ENCODE measurements around the gene ELFN1.

ELFN1 gene

GRCh38 chr7:1719913-1720312, 49.8 kb downstream of the ELFN1 start:
- no peak for FAIRE-seq
- DNase-seq (ENCODE audit: extremely low spot score, insufficient read length, low read depth): no peak

GRCh38 chr7:1720326-1720725, 50.2 kb downstream of the ELFN1 start:
- no peak for DNase-seq (ENCODE audit: extremely low spot score, insufficient read length, low read depth)
- no peak for FAIRE-seq

- FAIRE-seq (no peak), DNase-seq (ENCODE audit: extremely low spot score, insufficient read length, low read depth) (no peak)
These were observed 51.1 kb downstream of the ELFN1 start for GRCh38 chr7:1721047-1721690.

GRCh38 chr7:1723254-1723653, 53.2 kb downstream of the ELFN1 start:
- FAIRE-seq: no peak
- no peak for DNase-seq (ENCODE audit: extremely low spot score, insufficient read length, low read depth)

- FAIRE-seq (no peak), DNase-seq (ENCODE audit: extremely low spot score, insufficient read length, low read depth) (no peak)
These were observed 54.2 kb downstream of the ELFN1 start for GRCh38 chr7:1724118-1724910.

- DNase-seq (ENCODE audit: extremely low spot score, insufficient read length, low read depth): no peak
- FAIRE-seq: no peak
These were observed 55.2 kb downstream of the ELFN1 start for GRCh38 chr7:1725199-1725690.

- DNase-seq (ENCODE audit: extremely low spot score, insufficient read length, low read depth) (no peak), FAIRE-seq (no peak)
These were observed 55.9 kb downstream of the ELFN1 start for GRCh38 chr7:1725766-1726630.

GRCh38 chr7:1727079-1727478, 57.0 kb downstream of the ELFN1 start:
- FAIRE-seq (no peak), DNase-seq (ENCODE audit: extremely low spot score, insufficient read length, low read depth) (no peak)

- DNase-seq (ENCODE audit: extremely low spot score, insufficient read length, low read depth): no peak
- no peak for FAIRE-seq
These were observed 57.9 kb downstream of the ELFN1 start for GRCh38 chr7:1727812-1728570.

GRCh38 chr7:1729183-1729582, 59.1 kb downstream of the ELFN1 start:
- FAIRE-seq: no peak

GRCh38 chr7:1729773-1730172, 59.7 kb downstream of the ELFN1 start:
- FAIRE-seq (no peak), DNase-seq (ENCODE audit: extremely low spot score, insufficient read length, low read depth) (no peak)

More at GRCh38 chr7:1729183-1729582, 59.1 kb downstream of the ELFN1 start:
- no peak for DNase-seq (ENCODE audit: extremely low spot score, insufficient read length, low read depth)

- DNase-seq (ENCODE audit: extremely low spot score, insufficient read length, low read depth) (no peak), FAIRE-seq (no peak)
These were observed 62.0 kb downstream of the ELFN1 start for GRCh38 chr7:1732072-1732471.

- FAIRE-seq: no peak
- no peak for DNase-seq (ENCODE audit: extremely low spot score, insufficient read length, low read depth)
These were observed 62.6 kb downstream of the ELFN1 start for GRCh38 chr7:1732645-1733044.

GRCh38 chr7:1733206-1733907, 63.3 kb downstream of the ELFN1 start:
- FAIRE-seq: no peak
- DNase-seq (ENCODE audit: extremely low spot score, insufficient read length, low read depth): no peak

GRCh38 chr7:1733908-1734730, 64.0 kb downstream of the ELFN1 start:
- FAIRE-seq (no peak), DNase-seq (ENCODE audit: extremely low spot score, insufficient read length, low read depth) (no peak)

- DNase-seq (ENCODE audit: extremely low spot score, insufficient read length, low read depth): no peak
- no peak for FAIRE-seq
These were observed 65.2 kb downstream of the ELFN1 start for GRCh38 chr7:1735262-1735661.

GRCh38 chr7:1735806-1736483, 65.9 kb downstream of the ELFN1 start:
- FAIRE-seq: no peak
- DNase-seq (ENCODE audit: extremely low spot score, insufficient read length, low read depth): no peak

GRCh38 chr7:1736484-1736817, 66.4 kb downstream of the ELFN1 start:
- no peak for FAIRE-seq

More at GRCh38 chr7:1736484-1736817, 66.4 kb downstream of the ELFN1 start:
- no peak for DNase-seq (ENCODE audit: extremely low spot score, insufficient read length, low read depth)

Measured in GM18507 (cell line).